Measurements from ENCODE around the gene FUT3. TPM values are rescaled to one million over a fixed set of nuclear protein-coding genes. Genes with fewer than 3 reads are reported as not detected.

The FUT3 gene
- polyA plus RNA-seq, 1 of the 3 experiments (the other 2 are of a cell fraction), result not detected

DNA sequence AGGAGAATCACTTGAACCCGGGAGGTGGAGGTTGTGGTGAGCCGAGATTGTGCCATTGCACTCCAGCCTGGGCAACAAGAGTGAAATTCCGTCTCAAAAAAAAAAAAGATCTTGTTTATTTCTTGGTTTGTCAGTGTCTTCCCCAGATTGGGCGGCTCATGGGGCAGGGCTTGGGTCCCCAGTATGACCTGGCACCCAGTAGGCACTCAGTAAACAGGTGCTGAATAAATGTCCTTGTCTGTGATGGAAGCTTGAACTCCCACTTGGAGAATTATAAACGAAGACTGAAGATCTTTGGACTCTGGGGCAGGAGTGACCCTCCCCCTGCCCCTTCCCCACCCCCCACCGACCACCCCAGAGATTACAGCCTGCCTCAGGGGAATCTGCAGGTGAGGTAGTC lies 28.9 kb upstream of the FUT3 start:
- CTCF ChIA-PET, result interaction anchor here (1.5 kb wide), 1 partner anchor 13 kb away, joined by 4 read pairs; no protein-coding TSS in a partner anchor
- Histone ChIP-seq H3K4me1 (ENCODE audit: control insufficient read depth in 1 of 2, insufficient read depth in 2 of 2, low read depth in 1 of 2, low read length in 1 of 2) (peaks cover 0 to 6% of the 10 kb centered on the region in 2 experiments; a peak in 1 of 4 replicates), H3K27ac (ENCODE audit: low read depth in 2 of 2, low read length in 1 of 2) (no peak overlapping the region), H3K9me3 (no peaks in the 10 kb centered on the region), H3K79me2 (ENCODE audit: insufficient read depth) (no peaks in the 10 kb centered on the region), H4K20me1 (ENCODE audit: insufficient read depth) (no peaks in the 10 kb centered on the region), H3K9me2 (no peaks in the 10 kb centered on the region), H3K4me3 (ENCODE audit: low read depth in 2 of 2, low read length in 1 of 2) (no peak overlapping the region), H3F3A (replicated peaks; ENCODE audit: insufficient read depth) (no peaks in the 10 kb centered on the region), H2AFZ (ENCODE audit: low read depth) (no peak overlapping the region), H3K36me3 (replicated peaks in 1 of 2; ENCODE audit: control insufficient read depth in 1 of 2, insufficient read depth in 2 of 2, low read length in 1 of 2) (no peaks in the 10 kb centered on the region), H3K9ac (no peak overlapping the region), H3K4me2 (no peak overlapping the region), H3K27me3 (ENCODE audit: insufficient read depth) (no peaks in the 10 kb centered on the region; the same call in 1 of the 2 replicates)
- no peak for TF ChIP-seq YY1 (IDR thresholded peaks at IDR 0.05; ENCODE audit: low read depth)
- no peak for TF ChIP-seq EZH2phosphoT487 (IDR thresholded peaks at IDR 0.05; ENCODE audit: borderline replicate concordance, low read depth)
- TF ChIP-seq, protein P1, sequence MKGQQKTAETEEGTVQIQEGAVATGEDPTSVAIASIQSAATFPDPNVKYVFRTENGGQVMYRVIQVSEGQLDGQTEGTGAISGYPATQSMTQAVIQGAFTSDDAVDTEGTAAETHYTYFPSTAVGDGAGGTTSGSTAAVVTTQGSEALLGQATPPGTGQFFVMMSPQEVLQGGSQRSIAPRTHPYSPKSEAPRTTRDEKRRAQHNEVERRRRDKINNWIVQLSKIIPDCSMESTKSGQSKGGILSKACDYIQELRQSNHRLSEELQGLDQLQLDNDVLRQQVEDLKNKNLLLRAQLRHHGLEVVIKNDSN (IDR thresholded peaks at IDR 0.05; ENCODE audit: borderline replicate concordance, low read depth), result no peak
- no peak for TF ChIP-seq POLR2AphosphoS5 (IDR thresholded peaks at IDR 0.05; ENCODE audit: low read depth, low read length)
- DNase-seq, result no peak
- WGBS (ENCODE audit: low lambda C conversion rate), result 45% methylated on average over 6 of the region's 6 CpGs
- POLR2A ChIA-PET, result no interaction called here

DNA sequence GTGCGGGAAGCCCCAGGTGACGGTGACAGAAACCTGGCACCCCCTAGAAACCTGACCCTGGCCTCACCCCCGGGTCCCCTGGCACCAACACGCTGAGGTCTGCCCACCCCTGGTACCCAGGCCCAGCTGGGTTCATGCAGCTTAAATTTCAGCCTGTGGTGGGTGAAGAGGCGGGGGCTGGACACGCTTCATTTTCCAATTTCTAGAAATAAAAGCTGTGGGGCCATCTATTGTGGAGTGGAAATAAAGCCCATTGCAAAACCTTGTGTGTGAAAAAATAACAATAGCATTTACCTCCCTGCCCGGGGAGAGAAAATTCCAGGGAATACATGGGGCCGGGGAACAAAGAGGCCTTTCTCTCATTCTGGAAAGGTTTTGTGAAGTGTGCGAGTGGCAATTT lies 26.6 kb upstream of the FUT3 start:
- no peak overlapping the region for H3K27ac ChIP-seq (ENCODE audit: low read depth in 2 of 2, low read length in 1 of 2)
- H4K20me1 ChIP-seq (ENCODE audit: insufficient read depth), result no peaks in the 10 kb centered on the region
- POLR2A ChIA-PET, result no interaction called here
- H2AFZ ChIP-seq (ENCODE audit: low read depth), result no peak overlapping the region
- 80% methylated on average over 5 of the region's 9 CpGs for WGBS (ENCODE audit: low lambda C conversion rate)
- H3K9me3 ChIP-seq, result no peaks in the 10 kb centered on the region
- TF ChIP-seq MXI1 (IDR thresholded peaks at IDR 0.05; ENCODE audit: low read depth, low read length) (no peak), EP300 (IDR thresholded peaks at IDR 0.05; ENCODE audit: borderline replicate concordance in 1 of 2, low read depth in 1 of 2, low read length in 1 of 2) (no peak), FOXM1 (IDR thresholded peaks at IDR 0.05; ENCODE audit: low read depth) (no peak), TAF1 (IDR thresholded peaks at IDR 0.05; ENCODE audit: borderline replicate concordance, low read depth, low read length) (no peak)
- TF ChIP-seq, protein P2, sequence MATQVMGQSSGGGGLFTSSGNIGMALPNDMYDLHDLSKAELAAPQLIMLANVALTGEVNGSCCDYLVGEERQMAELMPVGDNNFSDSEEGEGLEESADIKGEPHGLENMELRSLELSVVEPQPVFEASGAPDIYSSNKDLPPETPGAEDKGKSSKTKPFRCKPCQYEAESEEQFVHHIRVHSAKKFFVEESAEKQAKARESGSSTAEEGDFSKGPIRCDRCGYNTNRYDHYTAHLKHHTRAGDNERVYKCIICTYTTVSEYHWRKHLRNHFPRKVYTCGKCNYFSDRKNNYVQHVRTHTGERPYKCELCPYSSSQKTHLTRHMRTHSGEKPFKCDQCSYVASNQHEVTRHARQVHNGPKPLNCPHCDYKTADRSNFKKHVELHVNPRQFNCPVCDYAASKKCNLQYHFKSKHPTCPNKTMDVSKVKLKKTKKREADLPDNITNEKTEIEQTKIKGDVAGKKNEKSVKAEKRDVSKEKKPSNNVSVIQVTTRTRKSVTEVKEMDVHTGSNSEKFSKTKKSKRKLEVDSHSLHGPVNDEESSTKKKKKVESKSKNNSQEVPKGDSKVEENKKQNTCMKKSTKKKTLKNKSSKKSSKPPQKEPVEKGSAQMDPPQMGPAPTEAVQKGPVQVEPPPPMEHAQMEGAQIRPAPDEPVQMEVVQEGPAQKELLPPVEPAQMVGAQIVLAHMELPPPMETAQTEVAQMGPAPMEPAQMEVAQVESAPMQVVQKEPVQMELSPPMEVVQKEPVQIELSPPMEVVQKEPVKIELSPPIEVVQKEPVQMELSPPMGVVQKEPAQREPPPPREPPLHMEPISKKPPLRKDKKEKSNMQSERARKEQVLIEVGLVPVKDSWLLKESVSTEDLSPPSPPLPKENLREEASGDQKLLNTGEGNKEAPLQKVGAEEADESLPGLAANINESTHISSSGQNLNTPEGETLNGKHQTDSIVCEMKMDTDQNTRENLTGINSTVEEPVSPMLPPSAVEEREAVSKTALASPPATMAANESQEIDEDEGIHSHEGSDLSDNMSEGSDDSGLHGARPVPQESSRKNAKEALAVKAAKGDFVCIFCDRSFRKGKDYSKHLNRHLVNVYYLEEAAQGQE (IDR thresholded peaks at IDR 0.05; ENCODE audit: low read depth, low read length), result no peak
- no peaks in the 10 kb centered on the region; the same call in 1 of the 2 replicates for H3K27me3 ChIP-seq (ENCODE audit: insufficient read depth)
- no peaks in the 10 kb centered on the region for H3K36me3 ChIP-seq (replicated peaks in 1 of 2; ENCODE audit: control insufficient read depth in 1 of 2, insufficient read depth in 2 of 2, low read length in 1 of 2)
- no peaks in the 10 kb centered on the region for H3K9me2 ChIP-seq
- H3K4me2 ChIP-seq, result no peak overlapping the region
- DNase-seq, result no peak
- no peak overlapping the region for H3K9ac ChIP-seq
- H3K4me3 ChIP-seq (ENCODE audit: low read depth in 2 of 2, low read length in 1 of 2), result no peak overlapping the region
- H3F3A ChIP-seq (replicated peaks; ENCODE audit: insufficient read depth), result no peaks in the 10 kb centered on the region
- no peaks in the 10 kb centered on the region for H3K79me2 ChIP-seq (ENCODE audit: insufficient read depth)
- CTCF ChIA-PET, result no interaction called here
- peaks cover 0 to 6% of the 10 kb centered on the region in 2 experiments; a peak in 1 of 4 replicates for H3K4me1 ChIP-seq (ENCODE audit: control insufficient read depth in 1 of 2, insufficient read depth in 2 of 2, low read depth in 1 of 2, low read length in 1 of 2)
